Mesendoderm (in vitro differentiated cells): ENCODE data around the gene USP31.
A peak's percentile ranks its signal among the peaks of the same experiment; 100 is the strongest.

Source experiments
- DNase-seq: peaks from one replicate; pipeline ENCODE4 v3.0.0; 2013
- H2AK5ac ChIP-seq: 2 replicates; pipeline ENCODE4 v1.6.1; 2013; ENCODE audit warnings: low read length, inconsistent platforms
- H2BK120ac ChIP-seq: 2 replicates; pipeline ENCODE4 v1.6.1; 2013; ENCODE audit warnings: low read depth, mild to moderate bottlenecking, low read length, moderate library complexity, mixed read lengths
- H2BK15ac ChIP-seq: replicated peaks from 2 replicates; pipeline ENCODE4 v1.6.1; 2013; ENCODE audit warnings: low read depth, mild to moderate bottlenecking, moderate library complexity
- H2BK5ac ChIP-seq: 2 replicates; pipeline ENCODE4 v1.6.1; 2013; ENCODE audit warnings: low read length, inconsistent platforms
- H3K18ac ChIP-seq: 2 replicates; pipeline ENCODE4 v1.6.1; 2013; ENCODE audit warnings: mild to moderate bottlenecking, low read length, mixed read lengths
- H3K23ac ChIP-seq: one replicate; pipeline ENCODE4 v1.6.1; 2013; ENCODE audit warnings: low read length
- H3K27ac ChIP-seq: 2 replicates; pipeline ENCODE4 v1.5.1; 2013; ENCODE audit warnings: low read depth, mild to moderate bottlenecking, inconsistent platforms, low read length, moderate library complexity
- H3K27me3 ChIP-seq: 2 replicates; pipeline ENCODE4 v1.6.1; 2013; ENCODE audit warnings: low read length, control low read depth, mild to moderate bottlenecking, inconsistent platforms; ENCODE audit not compliant: insufficient read depth, poor library complexity
- H3K36me3 ChIP-seq: 2 replicates; pipeline ENCODE4 v1.6.1; 2013; ENCODE audit warnings: low read length, inconsistent platforms; ENCODE audit not compliant: control insufficient read depth, insufficient read depth
- H3K4ac ChIP-seq: one replicate; pipeline ENCODE4 v1.6.1; 2013; ENCODE audit warnings: low read depth, mild to moderate bottlenecking, low read length, moderate library complexity
- H3K4me1 ChIP-seq: 2 replicates; pipeline ENCODE4 v1.6.1; 2013; ENCODE audit warnings: low read depth, low read length, inconsistent platforms; ENCODE audit not compliant: control insufficient read depth
- H3K4me2 ChIP-seq: 2 replicates; pipeline ENCODE4 v1.6.1; 2013; ENCODE audit warnings: low read length
- H3K4me3 ChIP-seq: 2 replicates; pipeline ENCODE4 v1.5.1; 2013; ENCODE audit warnings: mild to moderate bottlenecking, low read length
- H3K56ac ChIP-seq: one replicate; pipeline ENCODE4 v1.6.1; 2013; ENCODE audit warnings: low read length
- H3K79me1 ChIP-seq: 2 replicates; pipeline ENCODE4 v1.6.1; 2013; ENCODE audit warnings: low read length, inconsistent platforms
- H3K79me2 ChIP-seq: 2 replicates; pipeline ENCODE4 v1.6.1; 2013; ENCODE audit warnings: mild to moderate bottlenecking, low read length; ENCODE audit not compliant: control insufficient read depth, insufficient read depth
- H3K9ac ChIP-seq: 2 replicates; pipeline ENCODE4 v1.6.1; 2013; ENCODE audit warnings: low read length, inconsistent platforms
- H4K5ac ChIP-seq: one replicate; pipeline ENCODE4 v1.6.1; 2013; ENCODE audit warnings: low read length
- H4K8ac ChIP-seq: one replicate; pipeline ENCODE4 v1.6.1; 2013; ENCODE audit warnings: low read depth, mild to moderate bottlenecking, control low read depth, low read length, moderate library complexity
- WGBS: extraction: QIAGEN DNeasy Blood & Tissue Kit; methylation state at CpG from one replicate; pipeline ENCODE4 v1.1.7; 2013; ENCODE audit warnings: low lambda C conversion rate, missing lambda C conversion rate; ENCODE audit not compliant: insufficient coverage; ENCODE audit errors: extremely low coverage; 5-methylcytosine and 5-hydroxymethylcytosine counted together

Gene USP31

DNA sequence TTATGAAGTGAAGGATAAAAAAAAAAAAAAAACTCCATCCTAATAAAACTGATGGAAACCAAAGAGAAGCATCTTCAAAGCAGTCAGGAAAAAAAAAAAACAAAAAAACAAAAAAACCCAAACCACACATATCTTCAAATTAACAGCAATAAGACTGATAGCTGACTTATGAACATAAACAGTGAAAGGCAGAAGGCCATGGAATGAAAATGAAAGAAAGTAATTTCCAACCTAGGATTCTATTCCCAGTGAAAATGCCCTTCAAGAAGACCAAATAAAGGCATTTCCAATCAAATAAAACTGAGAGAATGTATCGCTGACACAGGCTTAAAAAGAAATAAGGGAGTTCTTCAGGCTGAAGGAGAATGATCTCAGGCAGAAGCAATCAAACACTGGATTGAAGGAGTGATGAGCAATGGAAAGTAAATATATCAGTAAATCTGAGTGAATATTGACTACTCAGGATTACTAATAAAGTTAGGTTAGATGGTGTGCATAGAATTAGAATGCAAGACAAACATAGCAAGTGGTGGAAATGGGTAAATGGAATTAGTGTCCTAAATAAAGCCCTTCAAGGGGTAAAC is 92.1 kb downstream of the USP31 start:
- Histone ChIP-seq H2BK15ac (no peak overlapping the region), H3K36me3 (no peaks in the 10 kb centered on the region), H3K79me1 (no peaks in the 10 kb centered on the region), H4K5ac (no peak overlapping the region), H3K4me1 (no peaks in the 10 kb centered on the region), H2BK120ac (no peak overlapping the region), H3K79me2 (no peaks in the 10 kb centered on the region), H3K9ac (no peak overlapping the region), H2BK5ac (no peak overlapping the region), H3K4ac (no peak overlapping the region), H3K4me2 (no peak overlapping the region), H3K27ac (no peak overlapping the region), H3K4me3 (no peak overlapping the region), H4K8ac (no peak overlapping the region), H3K18ac (no peak overlapping the region), H2AK5ac (no peak overlapping the region), H3K56ac (no peak overlapping the region), H3K27me3 (no peaks in the 10 kb centered on the region), H3K23ac (no peak overlapping the region)
- DNase-seq, result no peak
- no CpG with 5 or more reads among the region's 1 CpG for WGBS

DNA sequence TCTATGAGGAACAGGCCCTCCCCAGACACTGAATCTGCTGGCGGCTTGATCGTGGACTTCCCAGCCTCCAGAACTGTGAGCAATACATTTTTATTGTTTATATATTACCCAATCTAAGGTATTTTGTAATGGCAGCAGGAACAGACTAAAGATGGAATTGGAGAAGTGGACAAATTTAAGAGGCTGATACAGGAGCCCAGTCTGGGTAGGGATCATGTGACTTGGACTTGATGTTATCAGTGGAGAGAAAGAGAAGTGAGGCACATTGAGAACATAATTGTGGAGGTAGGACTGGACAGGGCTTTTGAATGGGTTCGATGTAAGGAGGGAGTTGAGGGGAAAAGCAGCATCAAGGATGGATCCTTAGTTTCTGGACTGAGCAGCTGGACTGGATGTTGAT is 93.8 kb downstream of the USP31 start:
- Histone ChIP-seq H3K79me1 (no peaks in the 10 kb centered on the region), H3K23ac (no peak overlapping the region), H2BK15ac (no peak overlapping the region), H2BK5ac (no peak overlapping the region), H2AK5ac (no peak overlapping the region), H4K5ac (no peak overlapping the region), H3K18ac (no peak overlapping the region), H3K4me3 (no peak overlapping the region), H3K4me2 (no peak overlapping the region), H3K79me2 (no peaks in the 10 kb centered on the region), H3K9ac (no peak overlapping the region), H3K27me3 (no peaks in the 10 kb centered on the region), H3K4me1 (no peaks in the 10 kb centered on the region), H3K4ac (no peak overlapping the region), H3K36me3 (no peaks in the 10 kb centered on the region), H2BK120ac (no peak overlapping the region), H3K56ac (no peak overlapping the region), H3K27ac (no peak overlapping the region), H4K8ac (no peak overlapping the region)
- DNase-seq, result no peak
- no CpG with 5 or more reads among the region's 3 CpGs for WGBS

DNA sequence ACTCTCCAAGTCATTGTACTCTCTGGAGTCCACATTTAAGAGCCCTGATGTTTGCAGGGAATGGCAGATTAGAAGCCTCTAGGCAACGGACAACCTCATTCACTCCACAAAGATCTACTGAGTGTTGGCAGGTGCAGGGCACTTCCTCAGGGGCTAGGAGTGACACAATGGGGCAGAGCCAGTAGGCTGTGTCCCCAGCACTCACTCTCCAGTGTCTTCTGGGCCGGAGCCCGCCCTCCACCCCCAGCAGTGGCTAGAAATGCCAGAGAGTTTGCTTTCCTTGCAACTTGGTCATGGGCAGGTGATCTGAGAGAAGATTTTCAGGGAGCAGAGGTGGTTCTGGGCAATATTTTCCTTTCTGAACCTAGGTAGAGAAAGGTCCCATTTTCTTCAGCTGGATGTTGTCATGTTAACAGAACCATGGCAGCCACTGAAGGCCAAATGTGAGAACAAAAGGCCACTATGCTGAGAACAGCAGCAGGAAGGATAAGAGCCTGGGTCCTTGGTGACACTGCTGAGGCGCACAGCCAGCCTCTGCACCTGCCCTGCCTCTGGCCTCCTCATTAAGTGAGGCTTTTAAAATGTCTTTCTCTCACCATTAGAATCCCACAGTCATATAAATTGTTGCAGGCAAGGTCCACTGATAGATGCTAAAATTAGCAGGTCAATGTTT is 96.2 kb downstream of the USP31 start:
- Histone ChIP-seq H3K4me3 (no peak overlapping the region), H3K79me2 (no peaks in the 10 kb centered on the region), H2AK5ac (no peak overlapping the region), H3K36me3 (no peaks in the 10 kb centered on the region), H2BK15ac (no peak overlapping the region), H2BK5ac (no peak overlapping the region), H3K27me3 (no peaks in the 10 kb centered on the region), H3K27ac (no peak overlapping the region), H3K9ac (no peak overlapping the region), H3K4ac (no peak overlapping the region), H2BK120ac (no peak overlapping the region), H3K79me1 (no peaks in the 10 kb centered on the region), H4K8ac (no peak overlapping the region), H3K18ac (no peak overlapping the region), H3K23ac (no peak overlapping the region), H4K5ac (no peak overlapping the region), H3K56ac (no peak overlapping the region), H3K4me1 (no peaks in the 10 kb centered on the region), H3K4me2 (no peak overlapping the region)
- DNase-seq, result no peak
- WGBS, result no CpG with 5 or more reads among the region's 4 CpGs

DNA sequence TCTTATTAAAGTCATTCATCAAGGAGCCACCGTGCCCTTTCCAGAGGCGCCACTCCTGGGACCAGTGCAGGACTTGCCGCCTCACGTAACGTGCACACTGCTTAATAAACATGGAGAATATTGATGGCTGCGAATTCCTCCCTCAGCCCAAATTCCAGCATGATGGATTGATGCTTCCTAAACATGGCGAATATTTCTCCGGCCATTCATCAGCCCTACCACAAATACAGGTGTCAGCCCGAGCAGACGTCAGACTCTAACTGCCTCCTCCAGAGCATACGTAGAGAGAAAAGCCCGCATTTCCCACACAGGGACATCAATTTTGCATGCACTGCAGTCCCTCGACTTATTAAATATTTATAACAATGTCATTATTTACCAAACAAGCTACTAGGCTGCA is 97.0 kb downstream of the USP31 start:
- Histone ChIP-seq H2BK15ac (no peak overlapping the region), H3K23ac (no peak overlapping the region), H3K27ac (no peak overlapping the region), H3K9ac (no peak overlapping the region), H2AK5ac (no peak overlapping the region), H2BK120ac (no peak overlapping the region), H3K18ac (no peak overlapping the region), H3K79me2 (no peaks in the 10 kb centered on the region), H3K4me2 (no peak overlapping the region), H3K36me3 (no peaks in the 10 kb centered on the region), H3K56ac (no peak overlapping the region), H3K4me1 (no peaks in the 10 kb centered on the region), H3K4me3 (no peak overlapping the region), H3K79me1 (no peaks in the 10 kb centered on the region), H4K5ac (no peak overlapping the region), H2BK5ac (no peak overlapping the region), H3K27me3 (no peaks in the 10 kb centered on the region), H3K4ac (no peak overlapping the region), H4K8ac (no peak overlapping the region)
- no peak for DNase-seq
- no CpG with 5 or more reads among the region's 13 CpGs for WGBS

DNA sequence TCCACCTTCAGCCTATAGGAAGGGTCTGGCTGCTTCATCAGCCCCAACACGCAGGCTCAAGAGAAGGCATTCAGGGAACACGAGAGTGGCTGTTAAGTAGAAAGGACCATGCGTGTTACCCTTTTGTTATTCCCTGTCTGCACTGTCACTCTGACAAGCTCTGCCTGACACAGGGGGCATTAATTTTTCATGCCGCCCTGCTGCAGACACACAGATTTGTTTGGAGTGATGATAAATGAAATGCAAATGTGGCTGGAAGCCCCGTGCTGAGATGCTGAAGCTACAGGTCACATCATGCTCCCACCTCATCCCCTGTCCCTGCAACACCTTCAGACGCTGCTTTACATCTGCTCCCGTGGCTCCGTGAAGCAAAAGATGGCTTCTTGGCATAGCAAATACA is 97.7 kb downstream of the USP31 start:
- Histone ChIP-seq H2AK5ac (no peak overlapping the region), H4K8ac (no peak overlapping the region), H3K4me3 (no peak overlapping the region), H2BK120ac (no peak overlapping the region), H3K56ac (no peak overlapping the region), H2BK15ac (no peak overlapping the region), H3K9ac (no peak overlapping the region), H3K27ac (no peak overlapping the region), H3K18ac (no peak overlapping the region), H3K79me2 (no peaks in the 10 kb centered on the region), H3K36me3 (no peaks in the 10 kb centered on the region), H4K5ac (no peak overlapping the region), H3K79me1 (no peaks in the 10 kb centered on the region), H3K27me3 (no peaks in the 10 kb centered on the region), H3K23ac (no peak overlapping the region), H2BK5ac (no peak overlapping the region), H3K4me2 (no peak overlapping the region), H3K4me1 (no peaks in the 10 kb centered on the region), H3K4ac (no peak overlapping the region)
- no CpG with 5 or more reads among the region's 8 CpGs for WGBS
- DNase-seq, result no peak

DNA sequence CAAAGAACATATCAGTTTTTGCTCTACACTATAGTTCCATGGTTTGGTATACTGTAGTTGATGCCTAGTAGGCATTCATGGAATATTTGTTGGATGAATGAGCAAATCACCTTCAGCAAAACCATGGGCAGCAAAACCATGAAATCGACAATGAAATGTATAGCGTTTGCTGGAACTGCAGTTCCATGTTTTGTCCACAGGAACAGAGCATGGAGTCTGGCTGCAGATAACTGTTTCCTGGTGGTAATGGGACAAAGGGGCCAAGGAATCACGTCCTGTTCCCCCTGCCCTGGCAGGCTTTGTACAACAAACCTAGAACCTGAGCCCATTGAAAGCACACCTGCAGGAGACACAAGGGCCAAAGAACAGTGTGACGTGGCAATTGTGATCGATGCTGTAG is 101.1 kb downstream of the USP31 start:
- Histone ChIP-seq H2BK5ac (no peak overlapping the region), H2AK5ac (no peak overlapping the region), H2BK120ac (no peak overlapping the region), H3K79me2 (no peaks in the 10 kb centered on the region), H3K4me2 (no peak overlapping the region), H3K56ac (no peak overlapping the region), H4K8ac (no peak overlapping the region), H3K9ac (no peak overlapping the region), H4K5ac (no peak overlapping the region), H3K79me1 (no peaks in the 10 kb centered on the region), H3K36me3 (no peaks in the 10 kb centered on the region), H3K27ac (no peak overlapping the region), H3K4ac (no peak overlapping the region), H2BK15ac (no peak overlapping the region), H3K18ac (no peak overlapping the region), H3K4me1 (no peaks in the 10 kb centered on the region), H3K4me3 (no peak overlapping the region), H3K23ac (no peak overlapping the region), H3K27me3 (no peaks in the 10 kb centered on the region)
- no CpG with 5 or more reads among the region's 5 CpGs for WGBS
- peak; percentile 6 for DNase-seq
